Testis (tissue), 2 donors: ENCODE measurements around the gene LRIT2.

ENCODE experiments used
- CTCF ChIP-seq, 3 experiments: fragments of 450-650 bp in 2 of 3; fragments of 200-600 bp in 1 of 3; sonication (generic) in 1 of 3; IDR thresholded peaks; one replicate each; pipeline ENCODE4 v1.5.1; 2016 to 2019; ENCODE audit warnings: antibody characterized with exemption in 3 of 3, mild to moderate bottlenecking in 2 of 3, moderate library complexity in 1 of 3
- POLR2A ChIP-seq: fragments of 450-650 bp; IDR thresholded peaks from one replicate; pipeline ENCODE4 v1.6.1; 2017; ENCODE audit warnings: antibody characterized with exemption, mild to moderate bottlenecking, moderate library complexity

GRCh38 chr10:84226616-84227015, 1.3 kb upstream of the LRIT2 start:
- no peak for TF ChIP-seq CTCF (IDR thresholded peaks at IDR 0.05)
- no peak for TF ChIP-seq POLR2A
